ENCODE results near the gene BPIFB6. TPM values are rescaled to one million over a fixed set of nuclear protein-coding genes. Genes with fewer than 3 reads are reported as not detected.

BPIFB6 gene
- polyA plus RNA-seq, 3 donors, result not detected

- peaks cover 0 to 1% (median 1%) of the 10 kb centered on the region in 3 donors for H3K27me3 Mint-ChIP-seq (ENCODE audit: low read depth in 3 of 3)
- no peaks in the 10 kb centered on the region for H3K9me3 Mint-ChIP-seq
- DNase-seq, result no peak
- WGBS (ENCODE audit: insufficient coverage), result 100% methylated on average over 2 of the region's 3 CpGs
- H3K4me1 Mint-ChIP-seq, result no peaks in the 10 kb centered on the region
- no peak for TF ChIP-seq CTCF (IDR thresholded peaks at IDR 0.05)
- Histone ChIP-seq H3K9ac (ENCODE audit: insufficient read depth, low read length, poor library complexity, severe bottlenecking) (no peak overlapping the region), H4K20me1 (ENCODE audit: insufficient read depth, low read length) (no peaks in the 10 kb centered on the region), H3K36me3 (replicated peaks in 1 of 2; ENCODE audit: control insufficient read depth in 1 of 2, insufficient read depth in 2 of 2, low read length in 2 of 2) (no peaks in the 10 kb centered on the region), H3K4me2 (replicated peaks; ENCODE audit: extremely low read depth, low read length, poor library complexity, severe bottlenecking) (no peak overlapping the region), H3K27me3 (ENCODE audit: control insufficient read depth in 2 of 2, insufficient read depth in 2 of 2, low read length in 2 of 2) (no peaks in the 10 kb centered on the region), H3K27ac (ENCODE audit: low read depth in 1 of 2, low read length in 2 of 2) (no peak overlapping the region), H3K4me3 (replicated peaks in 1 of 3; ENCODE audit: low read depth in 2 of 3, low read length in 3 of 3) (no peak overlapping the region), H3K4me1 (ENCODE audit: control insufficient read depth in 1 of 2, insufficient read depth in 2 of 2, low read length in 2 of 2) (no peaks in the 10 kb centered on the region), H3K79me2 (ENCODE audit: insufficient read depth, low read length) (no peaks in the 10 kb centered on the region), H3K9me3 (replicated peaks in 1 of 2; ENCODE audit: control insufficient read depth in 1 of 2, insufficient read depth in 1 of 2, low read length in 2 of 2) (no peaks in the 10 kb centered on the region), H2AFZ (ENCODE audit: insufficient read depth, low read depth, low read length, poor library complexity, severe bottlenecking) (no peak overlapping the region)
- intact Hi-C loops (cut with micrococcal nuclease), result no loop called here
- no peak overlapping the region for H3K27ac Mint-ChIP-seq
- H3K36me3 Mint-ChIP-seq, result no peaks in the 10 kb centered on the region
- no peak overlapping the region for H3K4me3 Mint-ChIP-seq
Measured at GRCh38 chr20:33021879-33022278, 9.6 kb upstream of the BPIFB6 start.

GRCh38 chr20:33022289-33022688, 9.2 kb upstream of the BPIFB6 start:
- H3K4me1 Mint-ChIP-seq, result no peaks in the 10 kb centered on the region
- DNase-seq, result no peak
- Histone ChIP-seq H3K9ac (ENCODE audit: insufficient read depth, low read length, poor library complexity, severe bottlenecking) (no peak overlapping the region), H3K4me1 (ENCODE audit: control insufficient read depth in 1 of 2, insufficient read depth in 2 of 2, low read length in 2 of 2) (no peaks in the 10 kb centered on the region), H3K36me3 (replicated peaks in 1 of 2; ENCODE audit: control insufficient read depth in 1 of 2, insufficient read depth in 2 of 2, low read length in 2 of 2) (no peaks in the 10 kb centered on the region), H4K20me1 (ENCODE audit: insufficient read depth, low read length) (no peaks in the 10 kb centered on the region), H3K27ac (ENCODE audit: low read depth in 1 of 2, low read length in 2 of 2) (no peak overlapping the region), H3K4me2 (replicated peaks; ENCODE audit: extremely low read depth, low read length, poor library complexity, severe bottlenecking) (no peak overlapping the region), H3K4me3 (replicated peaks in 1 of 3; ENCODE audit: low read depth in 2 of 3, low read length in 3 of 3) (no peak overlapping the region), H2AFZ (ENCODE audit: insufficient read depth, low read depth, low read length, poor library complexity, severe bottlenecking) (no peak overlapping the region), H3K27me3 (ENCODE audit: control insufficient read depth in 2 of 2, insufficient read depth in 2 of 2, low read length in 2 of 2) (no peaks in the 10 kb centered on the region), H3K9me3 (replicated peaks in 1 of 2; ENCODE audit: control insufficient read depth in 1 of 2, insufficient read depth in 1 of 2, low read length in 2 of 2) (no peaks in the 10 kb centered on the region), H3K79me2 (ENCODE audit: insufficient read depth, low read length) (no peaks in the 10 kb centered on the region)
- H3K9me3 Mint-ChIP-seq, result no peaks in the 10 kb centered on the region
- H3K36me3 Mint-ChIP-seq, result no peaks in the 10 kb centered on the region
- no peak overlapping the region for H3K27ac Mint-ChIP-seq
- TF ChIP-seq CTCF (IDR thresholded peaks at IDR 0.05), result no peak
- 81% methylated on average over 4 of the region's 4 CpGs for WGBS (ENCODE audit: insufficient coverage)
- no peak overlapping the region for H3K4me3 Mint-ChIP-seq
- intact Hi-C loops (cut with micrococcal nuclease), result no loop called here
- peaks cover 0 to 2% (median 1%) of the 10 kb centered on the region in 3 donors for H3K27me3 Mint-ChIP-seq (ENCODE audit: low read depth in 3 of 3)

All from CD14-positive monocyte (primary cell).